Measurements from ENCODE around the gene NAA38.
"Not testable (repeated sequence)": the region's sequence is repeated elsewhere in the genome, so short reads cannot be mapped to it uniquely, and the experiment has no call there.

The NAA38 gene

DNA sequence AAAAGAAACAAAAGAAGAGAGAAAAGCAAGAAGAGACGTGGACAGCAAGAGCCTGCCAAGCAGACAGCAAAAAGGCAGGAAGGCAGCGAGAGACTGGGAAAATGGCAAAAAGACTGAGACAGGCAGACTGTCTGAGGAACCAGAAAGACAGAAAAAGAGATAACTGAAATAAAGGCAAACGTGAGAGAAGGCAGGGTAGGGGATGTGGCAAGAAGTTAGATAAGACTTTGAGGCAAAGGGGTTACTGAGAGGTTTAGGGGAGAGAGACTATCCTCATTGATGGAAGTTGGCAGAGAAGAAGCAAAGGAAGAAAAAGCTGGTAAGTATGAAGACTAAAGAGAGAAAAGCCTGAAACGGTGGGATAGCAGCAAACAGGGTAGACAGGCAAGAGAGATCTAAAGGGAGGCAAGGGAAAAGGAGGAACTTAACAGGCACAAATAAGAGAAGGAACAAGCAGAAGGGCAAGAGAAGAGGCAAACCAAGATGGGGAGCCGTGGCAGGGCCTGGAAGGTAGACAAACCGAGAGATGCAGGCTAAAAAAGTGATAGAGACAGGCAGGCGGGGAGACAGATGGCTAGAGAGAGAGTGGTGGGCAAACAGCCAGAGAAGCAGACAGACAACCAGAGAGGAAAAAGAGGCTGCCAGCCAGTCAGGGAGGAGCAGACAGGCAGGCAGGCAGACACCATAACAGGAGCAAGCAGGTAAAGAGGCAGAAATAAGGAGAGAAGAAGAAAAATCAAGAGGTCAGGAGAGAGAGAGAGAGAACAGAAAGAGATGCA, 24.1 kb upstream of the NAA38 start:
- DNase-seq = no peak

DNA sequence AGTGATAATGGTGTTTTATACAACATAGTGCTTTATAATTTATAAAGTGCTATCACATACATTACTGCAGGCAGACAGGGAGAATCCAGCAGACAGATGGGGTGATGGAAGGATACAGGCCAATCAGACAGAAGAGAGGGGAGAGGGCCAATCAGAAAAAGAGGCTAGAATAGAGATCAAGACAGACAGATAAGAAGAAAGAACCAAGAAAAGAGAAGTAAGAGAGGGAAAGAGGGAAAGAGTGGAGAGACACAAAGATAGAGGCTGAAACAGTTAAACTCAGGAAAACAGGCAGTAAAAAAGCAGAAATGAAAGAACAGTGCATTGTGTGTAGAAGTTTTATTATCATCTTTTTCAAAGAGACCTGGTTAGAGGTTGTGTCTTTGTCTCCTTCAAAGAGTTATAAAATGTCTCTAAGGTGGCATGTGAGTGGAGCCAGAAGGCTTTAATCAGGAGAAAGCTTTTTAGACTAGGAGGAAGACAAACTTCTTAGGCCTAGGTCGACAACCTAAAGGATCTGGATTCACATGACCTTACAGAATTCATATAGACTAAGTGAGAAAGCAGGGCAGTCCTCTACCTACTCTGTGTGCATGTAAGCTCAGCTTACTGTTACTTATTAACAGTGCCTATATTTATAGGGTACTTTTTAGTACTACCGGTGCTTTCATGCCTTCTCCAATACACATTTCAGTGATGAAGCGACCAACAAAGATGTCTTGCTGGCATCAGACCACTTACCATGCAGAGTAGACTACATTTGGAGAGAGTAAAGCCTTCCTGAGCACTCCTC, 22.9 kb upstream of the NAA38 start:
- ATAC-seq = no peak
- DNase-seq = no peak

More for the DNA sequence above, 24.1 kb upstream of the NAA38 start:
- ATAC-seq = no peak

DNA sequence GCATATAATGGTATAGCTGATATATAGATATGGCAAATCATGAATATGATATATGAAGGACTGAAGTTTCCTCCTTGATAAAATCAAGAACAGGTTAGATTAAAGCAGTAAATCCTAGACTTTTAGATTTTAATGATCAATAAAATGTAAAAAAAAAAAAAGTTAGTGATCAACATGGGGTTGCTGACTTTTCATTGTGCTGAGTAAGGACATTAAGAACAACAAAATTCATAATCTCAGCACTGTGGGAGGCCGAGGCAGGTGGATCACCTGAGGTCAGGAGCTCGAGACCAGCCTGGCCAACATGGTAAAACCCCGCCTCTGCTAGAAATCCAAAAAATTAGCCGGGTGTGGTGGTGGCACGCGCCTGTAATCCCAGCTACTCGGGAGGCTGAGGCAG, 20.9 kb upstream of the NAA38 start:
- ATAC-seq (no peak), DNase-seq (no peak)

DNA sequence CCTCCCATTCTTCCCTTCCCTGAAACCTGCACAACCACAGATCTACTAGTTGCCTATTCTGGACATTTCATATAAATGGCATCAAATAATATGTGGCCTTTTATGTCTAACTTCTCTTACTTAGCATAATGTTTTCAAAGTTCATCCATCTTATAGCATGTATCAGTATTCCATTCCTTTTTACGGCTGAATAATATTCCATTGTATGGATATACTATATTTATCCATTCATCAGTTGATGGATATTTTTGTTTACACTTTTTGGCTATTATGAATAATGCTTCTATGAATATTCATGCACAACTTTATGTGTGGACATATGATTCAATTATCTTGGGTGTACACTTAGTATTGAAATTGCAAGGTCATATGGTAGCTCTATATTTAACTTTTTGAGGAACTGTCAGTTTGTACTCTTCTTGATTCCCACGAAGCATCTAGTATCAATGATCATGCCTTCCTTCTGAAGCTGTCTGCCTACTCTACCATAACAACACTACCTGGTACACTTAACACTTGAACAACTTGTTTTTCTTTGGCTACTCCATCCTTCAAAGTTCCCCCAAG, 18.5 kb upstream of the NAA38 start:
- no peak for DNase-seq
- no peak for ATAC-seq

DNA sequence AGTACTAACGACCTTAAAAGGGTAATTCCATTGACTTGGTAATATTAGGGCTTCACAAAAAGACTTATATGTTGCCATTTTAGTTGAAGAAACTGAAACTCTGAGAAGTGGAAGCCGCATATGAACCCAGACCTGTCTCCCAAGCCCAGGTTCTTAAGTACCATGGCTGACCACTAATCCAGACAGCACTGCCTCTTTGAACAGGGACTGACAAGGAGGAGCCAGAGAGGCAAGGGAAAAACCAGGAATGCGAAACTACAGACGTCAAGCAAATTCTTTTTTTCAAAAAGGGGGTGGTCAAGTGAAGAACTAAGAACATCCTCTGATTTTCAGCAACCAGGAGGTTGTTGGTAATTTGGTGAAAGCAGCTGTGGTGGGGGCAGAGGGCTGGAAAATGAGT, 15.7 kb upstream of the NAA38 start:
- no peak for ATAC-seq

DNA sequence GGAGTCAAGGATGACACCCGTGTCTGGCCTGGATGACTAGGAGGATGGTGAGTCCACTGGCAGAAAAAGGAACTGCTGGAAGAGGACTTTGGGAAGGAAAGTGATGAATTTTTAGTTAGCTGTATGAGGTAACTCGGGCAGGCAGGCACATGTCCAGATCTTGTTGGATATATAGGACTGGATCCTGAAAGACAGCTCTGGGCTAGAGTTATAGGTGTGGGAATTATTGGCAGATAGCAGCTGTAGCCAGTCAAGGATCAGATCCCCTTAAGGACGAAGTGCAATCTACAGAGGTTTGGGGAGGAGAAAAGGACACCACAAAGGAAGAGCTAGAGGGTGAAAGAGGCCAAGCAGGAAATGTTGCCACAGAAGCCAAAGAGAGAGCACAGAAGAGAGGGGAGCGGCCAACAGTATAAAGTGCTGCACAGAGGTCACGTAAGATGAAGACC, 10.5 kb upstream of the NAA38 start:
- DNase-seq = no peak
- ATAC-seq = no peak

More for the DNA sequence above, 15.7 kb upstream of the NAA38 start:
- DNase-seq = no peak

DNA sequence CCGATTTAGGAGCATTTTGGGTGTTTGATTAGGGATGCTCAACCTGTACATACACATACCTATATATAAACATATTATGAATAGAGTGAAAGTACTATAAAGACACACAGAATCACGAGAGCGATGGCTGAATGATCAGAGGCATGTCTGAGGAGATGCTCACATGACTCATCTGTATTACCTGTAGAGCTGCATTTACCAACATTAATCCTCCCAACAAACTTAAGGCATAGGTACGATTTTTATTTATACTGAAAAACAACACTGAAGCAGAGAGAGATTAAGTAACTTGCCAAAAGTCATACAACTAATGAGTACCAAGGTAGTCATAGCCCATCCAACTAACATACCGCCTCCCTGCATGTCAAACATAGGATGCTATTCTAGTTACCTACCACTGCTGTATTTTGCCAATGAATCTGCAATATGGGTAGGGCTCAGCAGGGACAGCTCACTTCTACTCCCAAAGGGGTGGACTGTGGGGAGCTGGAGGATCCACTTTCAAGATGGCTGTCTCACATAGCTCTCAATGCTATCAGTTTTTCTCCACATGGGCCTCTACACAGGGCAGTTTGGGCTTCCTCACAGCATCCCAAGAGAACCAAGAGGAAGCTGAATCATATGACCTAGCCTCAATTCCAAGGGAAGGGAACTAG, 7.8 kb upstream of the NAA38 start:
- ATAC-seq (no peak), DNase-seq (no peak)

DNA sequence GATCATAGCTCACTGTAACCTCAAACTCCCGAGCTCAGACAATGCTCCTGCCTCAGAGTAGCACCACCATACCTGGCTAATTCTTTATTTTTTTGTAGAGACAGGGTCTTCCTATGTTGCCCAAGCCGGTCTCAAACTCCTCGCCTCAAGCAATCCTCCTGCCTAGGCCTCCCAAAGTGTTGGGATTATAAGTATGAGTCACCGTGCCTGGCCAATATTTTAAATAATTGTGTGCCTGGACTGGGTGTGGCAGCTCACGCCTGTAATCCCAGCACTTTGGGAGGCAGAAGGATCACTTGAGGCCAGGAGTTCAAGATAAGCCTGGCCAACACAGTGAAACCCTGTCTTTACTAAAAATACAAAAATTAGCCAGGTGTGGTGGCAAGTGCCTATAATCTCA, 7.0 kb upstream of the NAA38 start:
- DNase-seq, ATAC-seq: not testable (repeated sequence)

DNA sequence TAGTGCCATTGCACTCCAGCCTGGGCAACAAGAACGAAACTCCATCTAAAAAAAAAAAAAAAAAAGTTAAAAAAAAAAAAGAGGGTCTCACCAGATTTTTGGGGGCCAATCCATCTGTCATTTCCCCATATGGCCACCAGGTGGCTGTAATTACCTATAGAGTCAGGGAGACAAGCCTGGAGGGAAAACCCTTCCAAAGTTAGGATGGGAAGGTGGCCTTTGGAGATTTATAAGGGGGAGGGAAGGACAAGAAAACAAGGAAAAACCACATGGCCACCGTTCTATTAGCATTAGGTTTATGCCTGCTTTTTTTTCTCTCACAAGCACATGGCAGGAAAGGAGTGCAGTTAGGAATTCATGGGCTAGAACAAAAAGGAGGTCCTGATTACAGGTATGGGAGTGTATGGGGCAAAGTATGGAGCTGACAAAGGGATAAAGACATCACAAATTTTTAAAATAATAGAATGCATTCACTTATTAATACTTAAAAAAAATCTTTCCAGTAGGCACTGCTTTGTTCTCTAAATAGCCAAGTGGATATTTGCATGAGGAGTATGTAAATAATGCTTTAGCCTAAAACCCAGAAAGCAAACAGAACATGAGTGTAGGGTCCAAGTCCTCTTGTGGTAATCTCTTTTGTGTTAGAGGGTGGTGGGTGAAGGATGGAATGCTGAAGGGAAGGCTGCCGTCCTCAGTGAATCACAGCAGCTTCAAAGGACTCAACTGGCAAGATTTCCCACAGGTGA, 5.5 kb upstream of the NAA38 start:
- ATAC-seq = no peak
- peak; percentile 68 for DNase-seq

DNA sequence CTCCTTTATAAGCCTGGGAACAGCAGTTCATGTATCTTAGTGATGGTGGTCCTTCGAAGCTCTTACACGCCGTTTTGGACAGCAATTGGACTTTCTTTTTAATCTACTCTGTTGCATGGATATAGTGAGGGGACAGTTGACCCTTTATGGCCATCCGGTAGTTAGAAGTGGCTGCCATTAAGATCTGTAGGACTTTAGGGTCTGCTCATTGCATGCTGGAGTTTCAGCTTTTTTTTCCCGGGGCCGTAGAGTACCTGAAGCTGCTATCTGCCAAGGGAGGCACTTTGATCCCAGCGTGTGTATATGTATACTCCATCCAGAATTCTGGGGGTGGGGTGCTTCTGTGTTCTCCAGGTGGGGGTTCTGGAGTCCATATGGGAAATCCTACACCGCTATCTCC, 1.7 kb upstream of the NAA38 start:
- ATAC-seq (no peak), DNase-seq (no peak)

DNA sequence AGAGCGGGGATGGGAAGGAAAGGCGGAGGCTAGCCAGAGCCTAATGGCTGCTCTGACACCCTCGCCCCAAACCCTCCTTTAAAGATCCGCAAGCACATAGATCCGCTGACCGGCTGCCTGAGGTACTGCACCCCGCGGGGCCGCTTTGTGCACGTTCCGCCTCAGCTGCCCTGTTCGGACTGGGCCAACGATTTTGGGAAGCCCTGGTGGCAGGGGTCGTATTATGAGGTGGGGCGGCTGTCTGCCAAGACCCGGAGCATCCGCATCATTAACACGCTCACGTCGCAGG, 1.1 kb upstream of the NAA38 start:
- ATAC-seq = no peak

DNA sequence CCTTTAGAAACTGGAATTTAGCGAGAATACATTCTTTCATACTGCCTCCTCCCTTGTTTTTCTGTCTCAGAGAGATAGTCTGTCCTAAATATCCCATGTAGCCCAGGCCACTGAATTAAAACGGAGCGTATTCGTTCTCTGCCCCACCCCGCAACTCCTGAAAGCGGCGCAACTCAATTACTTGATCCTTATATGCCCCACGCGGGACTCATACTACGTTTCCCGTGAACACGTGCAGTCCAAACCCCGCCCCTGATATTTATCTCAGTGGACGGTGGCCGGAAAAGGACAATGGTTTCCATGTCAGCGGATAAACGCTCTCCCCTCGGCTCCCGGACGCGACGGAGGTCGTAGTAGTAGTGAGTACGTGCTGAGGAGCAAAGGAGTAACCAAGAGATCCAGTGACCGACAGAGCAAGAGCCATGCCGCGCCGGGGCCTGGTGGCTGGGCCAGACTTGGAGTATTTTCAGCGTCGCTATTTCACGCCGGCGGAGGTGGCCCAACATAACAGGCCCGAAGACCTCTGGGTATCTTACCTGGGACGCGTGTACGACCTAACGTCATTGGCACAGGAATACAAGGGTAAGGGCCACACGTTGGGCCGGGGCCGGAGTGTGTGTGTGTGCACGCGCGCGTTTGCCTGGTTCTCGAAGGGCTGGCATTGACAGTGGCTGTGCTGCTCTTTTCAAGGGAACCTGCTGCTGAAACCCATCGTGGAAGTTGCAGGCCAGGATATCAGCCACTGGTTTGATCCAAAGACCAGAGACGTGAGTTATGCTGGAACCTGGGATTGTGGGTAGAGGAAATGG, 558 bp upstream of the NAA38 start, which contains the start of gene CYB5D1:
Gene CYB5D1, plus strand, starts transcription at position 291 of the 809 bp plus-strand sequence. Its CDS starts 132 bp downstream, at position 423.
- DNase-seq (peak; percentile 88), ATAC-seq (peak; percentile 29)

More for the DNA sequence above, 1.1 kb upstream of the NAA38 start:
- peak; percentile 57 for DNase-seq

DNA sequence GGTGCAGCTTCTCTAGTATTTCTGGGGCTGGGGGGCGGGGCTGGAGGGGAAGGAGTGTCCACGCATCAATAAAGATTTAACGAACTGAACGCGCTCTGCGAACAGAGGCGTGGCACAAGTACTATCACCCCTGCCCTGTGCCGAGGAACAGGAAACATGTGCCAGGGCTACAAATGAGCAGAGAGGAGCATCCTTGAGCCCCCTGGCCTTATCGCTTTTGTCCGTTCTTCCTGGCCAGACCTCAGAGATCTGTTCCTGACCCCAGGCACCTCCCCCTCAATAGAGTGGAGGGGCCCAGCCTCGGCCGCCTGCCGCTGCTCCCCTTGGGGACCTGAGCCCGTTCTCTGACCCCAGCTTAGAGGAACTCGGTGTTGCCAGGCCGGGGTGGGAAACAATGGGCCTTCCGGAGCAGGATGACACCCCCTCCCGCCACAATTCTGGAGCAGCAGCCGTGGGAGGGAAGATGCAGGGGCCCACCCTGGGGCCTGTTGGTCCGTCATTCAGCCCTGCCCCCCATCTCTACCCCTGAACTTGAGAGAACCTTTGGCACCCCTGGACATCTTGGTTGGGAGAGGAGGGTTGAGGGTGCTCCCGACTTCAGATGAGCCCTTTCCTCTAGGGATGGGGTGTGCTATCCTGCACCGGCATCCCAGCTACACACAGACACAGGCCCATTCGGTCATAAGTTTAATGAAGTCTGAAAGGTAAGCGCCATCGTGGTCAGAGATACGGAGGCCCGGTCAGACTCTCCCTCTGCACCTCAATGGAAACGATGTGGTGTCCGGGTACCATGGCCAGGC, 1.1 kb downstream of the NAA38 start:
- no peak for ATAC-seq
- DNase-seq = no peak

DNA sequence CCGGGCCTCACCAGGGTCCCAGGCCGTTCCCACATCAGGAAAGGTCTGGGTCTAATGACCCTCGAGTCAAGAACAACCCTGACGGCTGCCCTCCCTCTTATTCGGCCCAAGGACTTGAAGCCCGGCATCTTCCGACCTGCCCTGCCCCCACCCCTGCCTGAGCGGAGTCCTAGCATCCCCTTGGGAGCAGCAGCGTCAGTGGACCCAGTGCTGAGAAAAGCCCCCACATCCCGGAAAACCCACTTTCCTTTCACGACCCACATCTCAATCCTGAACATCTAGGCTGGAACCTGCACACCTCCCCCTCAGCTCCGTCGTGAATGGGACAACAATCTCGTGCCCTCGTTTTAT, 1.7 kb downstream of the NAA38 start:
- ATAC-seq = no peak
- no peak for DNase-seq

DNA sequence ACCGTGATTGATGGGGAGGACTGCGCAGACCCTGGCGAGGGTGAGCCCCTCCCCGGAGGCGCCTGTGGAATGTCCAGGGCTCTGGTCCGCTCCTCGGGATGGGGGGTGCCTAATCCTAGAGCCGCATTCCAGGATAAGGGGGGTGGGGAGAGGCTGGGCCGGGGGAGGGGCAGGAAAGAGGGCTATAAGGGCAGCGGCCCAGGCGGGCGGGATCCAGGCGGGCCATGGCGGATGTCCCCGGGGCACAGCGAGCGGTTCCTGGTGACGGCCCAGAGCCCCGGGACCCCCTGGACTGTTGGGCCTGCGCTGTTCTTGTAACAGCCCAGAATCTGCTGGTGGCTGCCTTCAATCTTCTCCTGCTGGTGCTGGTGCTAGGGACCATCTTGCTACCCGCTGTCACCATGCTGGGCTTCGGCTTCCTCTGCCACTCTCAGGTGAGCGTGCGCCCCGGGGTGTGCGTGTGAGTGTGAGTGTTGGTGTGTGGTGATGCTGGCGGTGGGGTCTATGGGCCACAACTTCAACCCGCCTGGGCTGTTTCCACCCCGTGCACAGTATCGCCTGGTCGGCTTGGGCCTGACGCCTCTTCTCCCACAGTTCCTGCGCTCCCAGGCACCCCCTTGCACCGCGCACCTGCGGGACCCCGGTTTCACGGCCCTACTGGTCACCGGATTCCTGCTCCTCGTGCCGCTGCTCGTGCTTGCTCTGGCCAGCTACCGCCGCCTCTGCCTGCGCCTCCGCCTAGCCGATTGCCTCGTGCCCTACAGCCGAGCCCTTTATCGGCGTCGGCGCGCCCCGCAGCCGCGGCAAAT, 2.3 kb downstream of the NAA38 start, which contains the start of gene TMEM88:
Gene TMEM88, plus strand, starts transcription at position 216 of the 809 bp plus-strand sequence. Its CDS starts 9 bp downstream, at position 225.
- ATAC-seq (no peak), DNase-seq (no peak)

DNA sequence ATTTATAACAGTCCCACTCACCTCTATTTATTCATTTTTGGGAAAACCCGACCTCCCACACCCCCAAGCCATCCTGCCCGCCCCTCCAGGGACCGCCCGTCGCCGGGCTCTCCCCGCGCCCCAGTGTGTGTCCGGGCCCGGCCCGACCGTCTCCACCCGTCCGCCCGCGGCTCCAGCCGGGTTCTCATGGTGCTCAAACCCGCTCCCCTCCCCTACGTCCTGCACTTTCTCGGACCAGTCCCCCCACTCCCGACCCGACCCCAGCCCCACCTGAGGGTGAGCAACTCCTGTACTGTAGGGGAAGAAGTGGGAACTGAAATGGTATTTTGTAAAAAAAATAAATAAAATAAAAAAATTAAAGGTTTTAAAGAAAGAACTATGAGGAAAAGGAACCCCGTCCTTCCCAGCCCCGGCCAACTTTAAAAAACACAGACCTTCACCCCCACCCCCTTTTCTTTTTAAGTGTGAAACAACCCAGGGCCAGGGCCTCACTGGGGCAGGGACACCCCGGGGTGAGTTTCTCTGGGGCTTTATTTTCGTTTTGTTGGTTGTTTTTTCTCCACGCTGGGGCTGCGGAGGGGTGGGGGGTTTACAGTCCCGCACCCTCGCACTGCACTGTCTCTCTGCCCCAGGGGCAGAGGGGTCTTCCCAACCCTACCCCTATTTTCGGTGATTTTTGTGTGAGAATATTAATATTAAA, 3.1 kb downstream of the NAA38 start:
- DNase-seq = no peak
- no peak for ATAC-seq

DNA sequence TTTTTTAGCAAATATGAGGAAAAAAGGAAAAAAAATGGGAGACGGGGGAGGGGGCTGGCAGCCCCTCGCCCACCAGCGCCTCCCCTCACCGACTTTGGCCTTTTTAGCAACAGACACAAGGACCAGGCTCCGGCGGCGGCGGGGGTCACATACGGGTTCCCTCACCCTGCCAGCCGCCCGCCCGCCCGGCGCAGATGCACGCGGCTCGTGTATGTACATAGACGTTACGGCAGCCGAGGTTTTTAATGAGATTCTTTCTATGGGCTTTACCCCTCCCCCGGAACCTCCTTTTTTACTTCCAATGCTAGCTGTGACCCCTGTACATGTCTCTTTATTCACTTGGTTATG, 3.7 kb downstream of the NAA38 start:
- no peak for DNase-seq
- ATAC-seq = no peak

DNA sequence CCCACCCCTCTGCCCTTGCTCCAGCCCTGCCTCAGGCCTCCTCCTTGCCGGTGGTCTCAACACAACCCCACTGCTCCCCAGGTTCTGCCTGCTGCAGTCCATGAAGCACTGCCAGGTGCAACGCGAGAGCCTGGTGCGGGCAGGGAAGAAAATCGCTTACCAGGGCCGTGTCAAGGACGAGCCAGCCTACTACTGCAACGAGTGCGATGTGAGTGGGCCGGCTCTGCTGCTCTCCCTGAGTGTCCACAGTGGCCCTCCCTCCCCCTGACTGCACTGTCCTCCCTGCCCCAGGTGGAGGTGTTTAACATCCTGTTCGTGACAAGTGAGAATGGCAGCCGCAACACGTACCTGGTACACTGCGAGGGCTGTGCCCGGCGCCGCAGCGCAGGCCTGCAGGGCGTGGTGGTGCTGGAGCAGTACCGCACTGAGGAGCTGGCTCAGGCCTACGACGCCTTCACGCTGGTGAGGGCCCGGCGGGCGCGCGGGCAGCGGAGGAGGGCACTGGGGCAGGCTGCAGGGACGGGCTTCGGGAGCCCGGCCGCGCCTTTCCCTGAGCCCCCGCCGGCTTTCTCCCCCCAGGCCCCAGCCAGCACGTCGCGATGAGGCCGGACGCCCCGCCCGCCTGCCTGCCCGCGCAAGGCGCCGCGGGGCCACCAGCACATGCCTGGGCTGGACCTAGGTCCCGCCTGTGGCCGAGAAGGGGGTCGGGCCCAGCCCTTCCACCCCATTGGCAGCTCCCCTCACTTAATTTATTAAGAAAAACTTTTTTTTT, 4.3 kb downstream of the NAA38 start:
- DNase-seq = no peak
- no peak for ATAC-seq
